ENCODE results near the gene JHY.

DNA sequence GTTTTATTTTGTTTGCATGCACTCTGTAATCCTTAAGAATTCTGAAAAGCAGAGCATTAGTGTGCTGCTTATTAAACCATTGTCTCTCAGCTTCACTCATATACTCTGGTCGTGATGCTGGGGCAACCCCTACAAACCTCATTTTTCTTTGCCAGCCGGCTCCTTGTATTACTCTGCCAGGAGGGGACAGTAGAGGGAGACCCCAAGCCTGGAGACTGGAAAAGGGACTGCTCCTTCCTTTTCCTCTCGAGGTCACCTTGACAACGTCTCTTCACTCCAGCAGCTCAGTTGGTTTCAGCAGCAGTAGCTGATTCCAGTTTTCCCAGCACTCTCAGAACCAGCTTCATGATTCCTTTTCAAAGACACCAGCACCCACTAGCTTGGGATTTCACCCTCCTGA is 2.8 kb upstream of the JHY start:
- TF ChIP-seq, protein P1, sequence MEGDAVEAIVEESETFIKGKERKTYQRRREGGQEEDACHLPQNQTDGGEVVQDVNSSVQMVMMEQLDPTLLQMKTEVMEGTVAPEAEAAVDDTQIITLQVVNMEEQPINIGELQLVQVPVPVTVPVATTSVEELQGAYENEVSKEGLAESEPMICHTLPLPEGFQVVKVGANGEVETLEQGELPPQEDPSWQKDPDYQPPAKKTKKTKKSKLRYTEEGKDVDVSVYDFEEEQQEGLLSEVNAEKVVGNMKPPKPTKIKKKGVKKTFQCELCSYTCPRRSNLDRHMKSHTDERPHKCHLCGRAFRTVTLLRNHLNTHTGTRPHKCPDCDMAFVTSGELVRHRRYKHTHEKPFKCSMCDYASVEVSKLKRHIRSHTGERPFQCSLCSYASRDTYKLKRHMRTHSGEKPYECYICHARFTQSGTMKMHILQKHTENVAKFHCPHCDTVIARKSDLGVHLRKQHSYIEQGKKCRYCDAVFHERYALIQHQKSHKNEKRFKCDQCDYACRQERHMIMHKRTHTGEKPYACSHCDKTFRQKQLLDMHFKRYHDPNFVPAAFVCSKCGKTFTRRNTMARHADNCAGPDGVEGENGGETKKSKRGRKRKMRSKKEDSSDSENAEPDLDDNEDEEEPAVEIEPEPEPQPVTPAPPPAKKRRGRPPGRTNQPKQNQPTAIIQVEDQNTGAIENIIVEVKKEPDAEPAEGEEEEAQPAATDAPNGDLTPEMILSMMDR (IDR thresholded peaks at IDR 0.05) = no peak
- no peak for TF ChIP-seq POLR2A (IDR thresholded peaks at IDR 0.05)
- TF ChIP-seq POLR2AphosphoS5 (IDR thresholded peaks at IDR 0.05) = no peak

Data from prostate gland (tissue), 2 donors.